HepG2 (cell line): ENCODE results near the gene THAP3. TPM values are rescaled to one million over a fixed set of nuclear protein-coding genes. Genes with fewer than 3 reads are reported as not detected.

Experiments
- ATRX ChIP-seq: sonication (generic); formaldehyde crosslinking; IDR thresholded peaks from 2 replicates; pipeline ENCODE4 v1.4.0; 2020; ENCODE audit warnings: missing genetic modification reagents, borderline replicate concordance
- CBX2 ChIP-seq, 2 experiments: fragments of 200-600 bp in 1 of 2; sonication (generic); formaldehyde crosslinking in 1 of 2; IDR thresholded peaks; 2 replicates each; pipeline versions ENCODE4 v1.7.0 to v1.8.1; 2018 to 2022; ENCODE audit warnings: low read depth in 2 of 2, low read length in 1 of 2, mild to moderate bottlenecking in 1 of 2, missing genetic modification reagents in 1 of 2
- CREM ChIP-seq, 2 experiments: sonication (generic) in 1 of 2; formaldehyde crosslinking in 1 of 2; IDR thresholded peaks; 2 replicates each; pipeline versions ENCODE4 v1.4.0 to v1.6.1; 2016 to 2020; ENCODE audit warnings: antibody characterized with exemption in 1 of 2, mild to moderate bottlenecking in 1 of 2, missing genetic modification reagents in 1 of 2
- ELF3 ChIP-seq: IDR thresholded peaks from 2 replicates; pipeline ENCODE4 v1.6.1; 2016; ENCODE audit warnings: missing genetic modification reagents, missing compliant biosample characterization
- HOMEZ ChIP-seq: IDR thresholded peaks from 2 replicates; pipeline ENCODE4 v1.6.1; 2016; ENCODE audit warnings: low read depth
- HOXD1 ChIP-seq: sonication (generic); formaldehyde crosslinking; IDR thresholded peaks from 2 replicates; pipeline ENCODE4 v1.5.0; 2020; ENCODE audit warnings: missing genetic modification reagents
- KDM3A ChIP-seq: IDR thresholded peaks from 2 replicates; pipeline ENCODE4 v1.6.1; 2018; ENCODE audit warnings: low read depth, missing compliant biosample characterization
- XBP1 ChIP-seq: sonication (generic); formaldehyde crosslinking; IDR thresholded peaks from 2 replicates; pipeline ENCODE4 v1.5.0; 2020; ENCODE audit warnings: missing genetic modification reagents
- ZNF414 ChIP-seq: sonication (generic); formaldehyde crosslinking; IDR thresholded peaks from 2 replicates; pipeline ENCODE4 v1.5.0; 2020; ENCODE audit warnings: missing genetic modification reagents
- ZNF549 ChIP-seq: sonication (generic); formaldehyde crosslinking; IDR thresholded peaks from 2 replicates; pipeline ENCODE4 v1.5.0; 2020; ENCODE audit warnings: missing genetic modification reagents
- polyA plus RNA-seq, 8 experiments: library from polyadenylated mRNA; depleted of rRNA in 3 of 8; stranded (reverse) in 7 of 8; unstranded in 1 of 8; fragments of >200 nt; fragmentation: Illumina TruSeq in 4 of 8; extraction: Trizol in 4 of 8; gene quantifications; 2 replicates each; pipeline versions ENCODE4 v1.2.1 to v1.2.3, GENCODE V29; 2011 to 2016; ENCODE audit warnings: low read depth in 4 of 8, missing spikeins in 1 of 8, mixed read lengths in 1 of 8; ENCODE audit not compliant: insufficient read depth in 1 of 8
- total RNA-seq, 5 experiments: library from RNA; depleted of rRNA; stranded (reverse); fragments of >200 nt; fragmentation: Illumina TruSeq; extraction: Trizol; gene quantifications; 2 replicates each; pipeline ENCODE4 v1.2.3, GENCODE V29; 2016; ENCODE audit warnings: low read depth in 1 of 5
- TF ChIP-seq, protein P1 (sequence below): sonication (generic); formaldehyde crosslinking; IDR thresholded peaks from 2 replicates; pipeline ENCODE4 v1.5.0; 2020; ENCODE audit warnings: mild to moderate bottlenecking, missing genetic modification reagents
- TF ChIP-seq, protein P2 (sequence below): sonication (generic); formaldehyde crosslinking; IDR thresholded peaks from 2 replicates; pipeline ENCODE4 v1.5.1; 2020; ENCODE audit warnings: missing genetic modification reagents, mild to moderate bottlenecking, borderline replicate concordance
- TF ChIP-seq, protein P3 (sequence below): sonication (generic); formaldehyde crosslinking; IDR thresholded peaks from 2 replicates; pipeline ENCODE4 v1.9.0; 2021; ENCODE audit warnings: missing genetic modification reagents, mild to moderate bottlenecking, borderline replicate concordance
- TF ChIP-seq, protein P4 (sequence below): IDR thresholded peaks from 2 replicates; pipeline ENCODE4 v1.4.0; 2020; ENCODE audit warnings: mild to moderate bottlenecking, missing genetic modification reagents
- TF ChIP-seq, protein P5 (sequence below): sonication (generic); formaldehyde crosslinking; IDR thresholded peaks from 2 replicates; pipeline ENCODE4 v1.5.0; 2020; ENCODE audit warnings: mild to moderate bottlenecking, missing genetic modification reagents

The THAP3 gene
- total and polyA plus RNA-seq, 2 of the 13 experiments (the other 11 are each of a cell fraction or from before 2014, with no cell fraction given) = 10.3 to 14.9 TPM

- TF ChIP-seq, protein P1, sequence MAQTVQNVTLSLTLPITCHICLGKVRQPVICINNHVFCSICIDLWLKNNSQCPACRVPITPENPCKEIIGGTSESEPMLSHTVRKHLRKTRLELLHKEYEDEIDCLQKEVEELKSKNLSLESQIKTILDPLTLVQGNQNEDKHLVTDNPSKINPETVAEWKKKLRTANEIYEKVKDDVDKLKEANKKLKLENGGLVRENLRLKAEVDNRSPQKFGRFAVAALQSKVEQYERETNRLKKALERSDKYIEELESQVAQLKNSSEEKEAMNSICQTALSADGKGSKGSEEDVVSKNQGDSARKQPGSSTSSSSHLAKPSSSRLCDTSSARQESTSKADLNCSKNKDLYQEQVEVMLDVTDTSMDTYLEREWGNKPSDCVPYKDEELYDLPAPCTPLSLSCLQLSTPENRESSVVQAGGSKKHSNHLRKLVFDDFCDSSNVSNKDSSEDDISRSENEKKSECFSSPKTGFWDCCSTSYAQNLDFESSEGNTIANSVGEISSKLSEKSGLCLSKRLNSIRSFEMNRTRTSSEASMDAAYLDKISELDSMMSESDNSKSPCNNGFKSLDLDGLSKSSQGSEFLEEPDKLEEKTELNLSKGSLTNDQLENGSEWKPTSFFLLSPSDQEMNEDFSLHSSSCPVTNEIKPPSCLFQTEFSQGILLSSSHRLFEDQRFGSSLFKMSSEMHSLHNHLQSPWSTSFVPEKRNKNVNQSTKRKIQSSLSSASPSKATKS (CRISPR knock-in tag) = no peak; the same call in 1 of the 2 replicates
- TF ChIP-seq ZNF414 (CRISPR knock-in tag) = no peak; the same call in 1 of the 2 replicates
- TF ChIP-seq, protein P2, sequence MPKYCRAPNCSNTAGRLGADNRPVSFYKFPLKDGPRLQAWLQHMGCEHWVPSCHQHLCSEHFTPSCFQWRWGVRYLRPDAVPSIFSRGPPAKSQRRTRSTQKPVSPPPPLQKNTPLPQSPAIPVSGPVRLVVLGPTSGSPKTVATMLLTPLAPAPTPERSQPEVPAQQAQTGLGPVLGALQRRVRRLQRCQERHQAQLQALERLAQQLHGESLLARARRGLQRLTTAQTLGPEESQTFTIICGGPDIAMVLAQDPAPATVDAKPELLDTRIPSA = no peak
- TF ChIP-seq HOXD1 = no peak
- TF ChIP-seq KDM3A = no peak
- no peak for TF ChIP-seq ZNF549 (CRISPR knock-in tag)
- 0 out of 2 replicates have a peak, but pooled peaks have one; percentile 18 for TF ChIP-seq HOMEZ (CRISPR knock-in tag)
- TF ChIP-seq, protein P3, sequence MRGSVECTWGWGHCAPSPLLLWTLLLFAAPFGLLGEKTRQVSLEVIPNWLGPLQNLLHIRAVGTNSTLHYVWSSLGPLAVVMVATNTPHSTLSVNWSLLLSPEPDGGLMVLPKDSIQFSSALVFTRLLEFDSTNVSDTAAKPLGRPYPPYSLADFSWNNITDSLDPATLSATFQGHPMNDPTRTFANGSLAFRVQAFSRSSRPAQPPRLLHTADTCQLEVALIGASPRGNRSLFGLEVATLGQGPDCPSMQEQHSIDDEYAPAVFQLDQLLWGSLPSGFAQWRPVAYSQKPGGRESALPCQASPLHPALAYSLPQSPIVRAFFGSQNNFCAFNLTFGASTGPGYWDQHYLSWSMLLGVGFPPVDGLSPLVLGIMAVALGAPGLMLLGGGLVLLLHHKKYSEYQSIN (CRISPR knock-in tag) = no peak
- TF ChIP-seq, protein P4, sequence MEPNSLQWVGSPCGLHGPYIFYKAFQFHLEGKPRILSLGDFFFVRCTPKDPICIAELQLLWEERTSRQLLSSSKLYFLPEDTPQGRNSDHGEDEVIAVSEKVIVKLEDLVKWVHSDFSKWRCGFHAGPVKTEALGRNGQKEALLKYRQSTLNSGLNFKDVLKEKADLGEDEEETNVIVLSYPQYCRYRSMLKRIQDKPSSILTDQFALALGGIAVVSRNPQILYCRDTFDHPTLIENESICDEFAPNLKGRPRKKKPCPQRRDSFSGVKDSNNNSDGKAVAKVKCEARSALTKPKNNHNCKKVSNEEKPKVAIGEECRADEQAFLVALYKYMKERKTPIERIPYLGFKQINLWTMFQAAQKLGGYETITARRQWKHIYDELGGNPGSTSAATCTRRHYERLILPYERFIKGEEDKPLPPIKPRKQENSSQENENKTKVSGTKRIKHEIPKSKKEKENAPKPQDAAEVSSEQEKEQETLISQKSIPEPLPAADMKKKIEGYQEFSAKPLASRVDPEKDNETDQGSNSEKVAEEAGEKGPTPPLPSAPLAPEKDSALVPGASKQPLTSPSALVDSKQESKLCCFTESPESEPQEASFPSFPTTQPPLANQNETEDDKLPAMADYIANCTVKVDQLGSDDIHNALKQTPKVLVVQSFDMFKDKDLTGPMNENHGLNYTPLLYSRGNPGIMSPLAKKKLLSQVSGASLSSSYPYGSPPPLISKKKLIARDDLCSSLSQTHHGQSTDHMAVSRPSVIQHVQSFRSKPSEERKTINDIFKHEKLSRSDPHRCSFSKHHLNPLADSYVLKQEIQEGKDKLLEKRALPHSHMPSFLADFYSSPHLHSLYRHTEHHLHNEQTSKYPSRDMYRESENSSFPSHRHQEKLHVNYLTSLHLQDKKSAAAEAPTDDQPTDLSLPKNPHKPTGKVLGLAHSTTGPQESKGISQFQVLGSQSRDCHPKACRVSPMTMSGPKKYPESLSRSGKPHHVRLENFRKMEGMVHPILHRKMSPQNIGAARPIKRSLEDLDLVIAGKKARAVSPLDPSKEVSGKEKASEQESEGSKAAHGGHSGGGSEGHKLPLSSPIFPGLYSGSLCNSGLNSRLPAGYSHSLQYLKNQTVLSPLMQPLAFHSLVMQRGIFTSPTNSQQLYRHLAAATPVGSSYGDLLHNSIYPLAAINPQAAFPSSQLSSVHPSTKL (CRISPR knock-in tag) = peak; percentile 81
- TF ChIP-seq ATRX (CRISPR knock-in tag) = no peak
- no peak for TF ChIP-seq XBP1 (CRISPR knock-in tag)
- TF ChIP-seq, protein P5, sequence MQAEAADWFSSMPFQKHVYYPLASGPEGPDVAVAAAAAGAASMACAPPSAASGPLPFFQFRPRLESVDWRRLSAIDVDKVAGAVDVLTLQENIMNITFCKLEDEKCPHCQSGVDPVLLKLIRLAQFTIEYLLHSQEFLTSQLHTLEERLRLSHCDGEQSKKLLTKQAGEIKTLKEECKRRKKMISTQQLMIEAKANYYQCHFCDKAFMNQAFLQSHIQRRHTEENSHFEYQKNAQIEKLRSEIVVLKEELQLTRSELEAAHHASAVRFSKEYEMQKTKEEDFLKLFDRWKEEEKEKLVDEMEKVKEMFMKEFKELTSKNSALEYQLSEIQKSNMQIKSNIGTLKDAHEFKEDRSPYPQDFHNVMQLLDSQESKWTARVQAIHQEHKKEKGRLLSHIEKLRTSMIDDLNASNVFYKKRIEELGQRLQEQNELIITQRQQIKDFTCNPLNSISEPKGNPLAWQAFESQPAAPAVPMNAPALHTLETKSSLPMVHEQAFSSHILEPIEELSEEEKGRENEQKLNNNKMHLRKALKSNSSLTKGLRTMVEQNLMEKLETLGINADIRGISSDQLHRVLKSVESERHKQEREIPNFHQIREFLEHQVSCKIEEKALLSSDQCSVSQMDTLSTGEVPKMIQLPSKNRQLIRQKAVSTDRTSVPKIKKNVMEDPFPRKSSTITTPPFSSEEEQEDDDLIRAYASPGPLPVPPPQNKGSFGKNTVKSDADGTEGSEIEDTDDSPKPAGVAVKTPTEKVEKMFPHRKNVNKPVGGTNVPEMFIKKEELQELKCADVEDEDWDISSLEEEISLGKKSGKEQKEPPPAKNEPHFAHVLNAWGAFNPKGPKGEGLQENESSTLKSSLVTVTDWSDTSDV (CRISPR knock-in tag) = no peak
- TF ChIP-seq CBX2 (IDR thresholded peaks at IDR 0.05; ENCODE audit: low read depth, low read length) = no peak
- TF ChIP-seq CBX2 (CRISPR knock-in tag; IDR thresholded peaks at IDR 0.05; ENCODE audit: low read depth) = no peak
- TF ChIP-seq CREM (IDR thresholded peaks at IDR 0.05) = no peak
- TF ChIP-seq CREM (CRISPR knock-in tag; IDR thresholded peaks at IDR 0.05) = no peak
- TF ChIP-seq ELF3 (CRISPR knock-in tag) = peak; percentile 82
Observed at GRCh38 chr1:6603915-6604558, 20.6 kb upstream of the THAP3 start (continued).
